Activated CD4-positive, alpha-beta T cell treated with anti-CD3 and anti-CD28 coated beads, Interleukin-10, Interleukin-2, amounts not matched to agents 100 ng/mL and 50 ng/mL, durations not matched to agents 16 hours and 8 hours (primary cell): ENCODE data around the gene ALDH8A1.

Experiments used
- DNase-seq: peaks from one replicate; pipeline ENCODE4 v3.0.0-alpha.2; 2020

ALDH8A1 gene

GRCh38 chr6:134948691-134949090, 1.2 kb downstream of the ALDH8A1 start:
- DNase-seq = no peak

GRCh38 chr6:134948142-134948541, 1.8 kb downstream of the ALDH8A1 start:
- no peak for DNase-seq

DNA sequence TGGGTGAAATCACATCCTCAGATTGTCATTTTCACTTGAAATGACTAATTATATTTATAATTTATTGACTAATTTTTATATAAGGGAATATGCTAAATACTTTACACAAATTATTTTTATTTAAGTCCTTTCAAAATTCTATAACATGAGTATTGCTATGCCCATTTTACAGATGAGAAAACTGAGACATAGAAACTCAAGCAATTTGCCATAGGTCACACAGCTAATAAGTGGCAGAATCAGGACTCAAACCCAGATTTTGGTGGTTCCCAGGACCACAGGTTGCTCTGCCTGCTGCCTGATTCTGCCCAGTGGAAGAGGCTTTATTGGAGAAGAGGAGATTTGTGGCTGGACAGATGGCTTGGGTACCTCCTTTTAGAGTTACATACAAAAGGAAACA, 4.9 kb downstream of the ALDH8A1 start:
- no peak for DNase-seq

DNA sequence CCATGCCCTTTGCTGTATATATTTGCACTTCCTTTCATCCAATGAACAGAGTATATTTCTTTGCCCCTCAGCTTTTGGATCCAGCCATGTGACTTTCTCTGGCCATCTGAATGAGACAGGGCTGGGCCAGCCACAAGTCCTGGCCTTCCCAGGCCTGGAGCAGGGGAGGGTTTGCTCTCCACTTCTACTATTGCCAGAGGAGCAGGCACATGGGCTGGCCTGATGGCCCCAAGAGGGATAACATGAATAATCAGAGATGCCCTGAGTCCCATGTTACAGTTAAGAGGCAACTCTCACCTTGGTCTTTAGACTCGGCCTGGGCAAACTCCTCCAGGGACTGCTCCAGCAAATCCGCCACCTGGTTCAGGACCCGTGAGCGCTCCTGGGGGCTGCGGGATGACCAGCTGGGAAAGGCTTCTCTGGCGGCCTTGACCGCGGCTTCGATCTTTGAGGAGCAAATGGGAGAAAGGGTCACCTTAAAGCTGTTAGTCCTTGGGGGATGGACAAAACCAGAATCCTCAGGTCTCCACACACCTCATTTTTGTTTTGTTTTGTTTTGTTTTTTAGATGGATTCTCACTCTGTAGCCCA, 6.3 kb downstream of the ALDH8A1 start:
- DNase-seq = no peak

DNA sequence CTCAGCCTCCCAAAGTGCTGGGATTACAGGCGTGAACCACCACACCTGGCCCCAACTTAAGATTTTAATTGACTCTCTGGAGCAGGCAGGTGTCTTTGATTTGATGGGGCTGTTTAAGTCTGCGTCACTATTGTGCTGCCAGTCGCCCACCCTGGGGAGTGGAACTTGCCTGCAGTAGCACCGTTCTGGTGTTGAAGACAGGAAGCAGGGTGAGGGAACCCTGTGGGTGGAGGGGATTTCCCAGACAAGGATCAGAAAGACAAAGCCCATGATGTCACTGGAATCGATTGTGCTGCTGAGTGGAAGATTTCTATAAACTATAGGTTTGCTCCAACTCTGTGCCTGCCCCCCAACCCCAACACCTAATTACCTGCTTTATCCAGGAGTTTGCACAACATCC, 11.0 kb downstream of the ALDH8A1 start:
- peak; percentile 52 for DNase-seq

- no peak for DNase-seq
These were observed 12.5 kb downstream of the ALDH8A1 start for GRCh38 chr6:134937426-134937825.

DNA sequence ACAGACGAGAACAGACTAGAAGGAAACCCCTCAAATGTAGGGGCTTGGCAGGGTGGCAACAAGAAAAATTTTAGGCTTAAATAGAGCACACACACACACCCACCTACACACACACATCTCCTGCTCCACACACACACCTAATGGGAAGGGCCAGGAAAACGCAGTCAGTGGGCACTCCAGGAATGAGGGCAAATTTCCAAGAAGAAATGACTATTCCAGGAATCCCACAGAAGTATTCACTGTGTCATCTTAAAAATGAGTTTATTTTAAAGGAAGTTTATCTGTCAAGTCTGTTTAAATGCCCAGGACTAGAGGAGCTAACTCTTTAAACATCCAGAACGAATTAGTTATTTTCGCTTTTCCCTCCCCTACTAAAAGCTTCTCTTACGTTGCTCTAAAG, 13.0 kb downstream of the ALDH8A1 start:
- DNase-seq = no peak

- DNase-seq = no peak
These were observed 13.4 kb downstream of the ALDH8A1 start for GRCh38 chr6:134936476-134936875.

GRCh38 chr6:134934793-134935485, 15.0 kb downstream of the ALDH8A1 start:
- no peak for DNase-seq

GRCh38 chr6:134932535-134933470, 17.1 kb downstream of the ALDH8A1 start:
- no peak for DNase-seq

DNA sequence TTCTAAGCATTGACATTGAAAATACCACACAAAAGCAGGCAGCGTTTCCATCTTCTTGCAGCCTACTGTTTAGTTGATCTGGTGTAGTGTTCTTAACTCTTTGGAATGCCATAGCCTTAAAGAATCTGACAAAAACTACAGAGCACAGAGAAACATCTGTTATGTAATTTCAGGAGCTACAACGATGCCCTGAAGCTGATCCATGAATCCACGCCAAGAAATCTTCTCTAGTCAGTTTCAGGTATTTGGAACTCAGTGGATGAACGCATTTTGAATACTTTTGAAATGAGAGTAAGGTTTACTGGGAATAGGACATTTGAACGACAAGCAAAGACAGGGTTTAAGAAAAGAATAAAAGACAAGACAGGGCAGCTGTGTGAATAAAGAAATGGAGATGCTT, 17.8 kb downstream of the ALDH8A1 start:
- DNase-seq = no peak

DNA sequence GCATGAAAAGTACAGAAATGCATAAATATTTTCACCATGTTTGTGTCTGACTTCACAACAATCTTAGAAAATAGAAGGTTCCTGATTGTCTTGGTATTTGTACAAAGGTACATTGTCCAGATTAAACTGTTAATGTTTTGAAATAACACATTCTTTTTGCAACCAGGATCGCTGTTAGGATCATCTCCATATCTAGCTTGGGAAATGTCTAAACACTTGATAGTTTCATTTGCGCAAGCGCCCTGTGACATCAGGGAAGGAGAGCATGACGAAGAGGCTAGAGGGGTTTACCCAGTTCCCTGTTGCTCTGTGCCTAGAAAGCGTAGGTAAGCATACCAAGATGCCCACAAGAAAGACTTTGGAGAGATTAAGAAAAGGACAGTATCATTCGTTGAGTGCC, 19.4 kb downstream of the ALDH8A1 start:
- no peak for DNase-seq

GRCh38 chr6:134928151-134928900, 21.6 kb downstream of the ALDH8A1 start:
- DNase-seq = no peak

DNA sequence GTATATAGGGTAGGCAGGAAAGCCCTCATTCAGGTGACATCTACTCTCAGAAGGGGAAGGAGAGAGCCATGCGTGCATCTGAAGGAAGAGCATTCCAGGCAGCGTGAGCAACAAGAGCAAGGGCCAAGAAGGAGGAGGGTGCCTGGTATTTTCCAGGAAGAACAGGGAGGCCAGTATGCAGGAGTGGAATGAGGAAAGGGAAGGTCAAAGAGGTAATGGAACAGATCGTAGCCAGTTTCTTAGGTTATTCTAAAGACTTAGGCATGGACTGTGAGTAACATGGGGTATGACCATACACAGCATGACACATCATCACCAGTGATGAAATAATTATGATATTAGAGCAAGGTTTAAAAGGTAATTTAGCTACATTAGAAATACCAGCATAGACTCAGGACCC, 24.1 kb downstream of the ALDH8A1 start:
- DNase-seq = no peak

GRCh38 chr6:134921721-134922261, 28.1 kb downstream of the ALDH8A1 start:
- DNase-seq = no peak

GRCh38 chr6:134921276-134921675, 28.6 kb downstream of the ALDH8A1 start:
- DNase-seq = no peak

- DNase-seq = no peak
These were observed 29.5 kb downstream of the ALDH8A1 start for GRCh38 chr6:134920422-134920821.

DNA sequence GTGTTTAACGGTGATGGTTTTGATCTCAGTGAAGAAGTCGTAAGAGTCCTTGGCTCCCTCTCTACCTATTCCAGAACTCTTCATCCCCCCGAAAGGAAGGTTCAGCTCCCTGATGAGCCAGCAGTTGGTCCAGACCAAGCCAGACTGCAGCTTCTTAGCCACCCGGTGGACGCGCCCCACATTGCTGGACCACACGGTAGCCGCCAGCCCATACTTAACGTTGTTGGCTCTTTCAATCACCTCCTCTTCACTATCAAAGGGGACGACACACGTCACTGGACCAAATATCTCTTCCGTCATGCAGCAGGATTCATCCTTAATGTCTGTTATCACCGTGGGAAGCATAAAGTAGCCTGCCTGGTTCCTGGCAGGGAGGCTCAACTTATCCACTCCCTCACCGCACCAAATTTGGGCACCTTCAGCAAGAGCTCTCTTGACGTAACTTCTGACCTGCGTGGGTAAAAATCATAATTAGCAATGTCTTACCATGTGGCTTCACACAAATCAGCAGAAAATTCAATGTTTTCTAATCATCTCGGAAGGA, 31.4 kb downstream of the ALDH8A1 start:
- DNase-seq = no peak

DNA sequence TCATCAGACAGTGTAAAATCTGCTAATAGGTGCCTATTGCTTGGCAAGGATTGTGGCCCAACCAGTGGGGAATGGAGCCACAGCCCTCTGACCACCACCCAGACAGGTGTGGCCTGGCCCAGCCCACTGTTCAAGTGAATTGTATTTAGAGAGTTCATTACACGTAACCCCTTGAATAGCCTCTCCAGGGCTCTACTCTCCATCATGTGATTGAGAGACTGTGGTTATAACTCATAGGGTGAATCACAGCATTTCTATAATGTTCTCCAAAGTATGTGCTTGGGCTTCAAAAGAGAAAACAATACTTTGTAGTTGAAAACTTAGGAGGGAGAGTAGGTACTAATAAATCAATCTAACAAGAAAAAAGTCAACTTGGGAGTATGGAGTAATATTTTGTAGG, 38.4 kb downstream of the ALDH8A1 start:
- no peak for DNase-seq

DNA sequence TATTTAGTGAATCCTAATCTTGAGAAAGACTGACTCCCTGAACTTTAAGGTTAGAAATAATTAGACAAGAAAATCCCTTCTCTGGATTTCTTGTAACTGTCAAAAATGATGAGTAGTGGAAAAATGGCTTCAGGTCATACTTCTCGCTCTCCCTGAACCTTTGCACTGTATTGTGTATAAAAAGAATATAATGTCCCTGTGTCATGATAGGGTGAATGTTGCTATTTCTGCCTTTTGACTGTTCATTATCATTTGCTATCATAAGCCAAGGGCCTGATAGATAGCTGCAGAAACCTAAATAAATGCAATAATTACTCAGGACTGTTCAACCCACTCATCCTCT, 39.3 kb downstream of the ALDH8A1 start:
- DNase-seq = no peak

DNA sequence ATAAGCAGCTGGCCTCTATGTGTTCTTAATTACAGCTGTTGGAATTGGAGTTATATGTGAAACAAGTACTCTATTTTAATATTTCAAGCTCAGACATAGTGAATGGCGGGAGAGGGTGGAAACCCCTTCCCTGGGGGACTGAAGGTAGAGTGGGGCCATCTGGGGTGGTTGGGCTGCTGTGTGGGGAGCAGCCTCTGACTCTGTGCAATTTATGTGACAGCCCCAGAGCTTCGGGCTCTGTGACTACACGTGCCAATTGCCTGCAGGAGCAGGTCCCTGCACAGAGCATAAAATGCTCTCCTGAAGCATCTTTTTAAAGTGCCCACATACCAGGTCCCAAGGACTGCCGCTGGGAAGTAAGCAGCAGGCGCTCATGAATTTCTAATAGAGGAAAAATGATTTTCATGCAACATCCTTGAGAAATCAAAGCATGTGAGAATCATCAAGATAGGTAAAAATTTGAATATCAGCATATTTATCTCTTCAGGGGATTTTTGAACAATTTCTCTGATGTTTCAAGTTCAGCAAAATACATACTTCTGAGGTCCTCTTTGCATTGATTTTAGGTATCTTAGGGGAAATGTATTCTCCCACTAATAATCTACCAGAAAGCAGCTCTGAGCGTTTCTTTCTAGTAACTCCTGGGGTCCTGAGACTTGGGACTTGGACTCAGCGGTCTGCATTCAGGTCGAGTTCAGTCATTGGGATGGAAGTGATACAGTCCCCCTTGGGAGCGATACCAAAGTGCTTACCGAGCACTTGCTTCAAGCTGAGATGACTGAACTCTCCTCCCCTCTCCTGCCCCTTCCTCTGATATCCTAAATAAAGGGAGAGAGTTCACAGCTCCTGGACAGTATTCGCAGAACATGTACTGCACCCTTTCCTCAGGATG, 40.0 kb downstream of the ALDH8A1 start:
- DNase-seq = no peak
